HepG2 (cell line): ENCODE data around the gene HPS4. TPM values are rescaled to one million over a fixed set of nuclear protein-coding genes. Genes with fewer than 3 reads are reported as not detected.

Experiments
- ATAC-seq: fragments of 200-7000 bp; cut with Tn5 transposase; 3 replicates; pipeline ENCODE4 v1.9.1; 2020; ENCODE audit warnings: mild to moderate bottlenecking, moderate library complexity
- BruUV-seq: library from RNA; stranded (reverse); fragments of 400-500 nt; replicated peaks from 2 replicates; lab custom pipeline; 2021; lab: Mats Ljungman, UMichigan
- CTCF ChIA-PET: fragments of 300-600 bp; formaldehyde crosslinking; extraction: SDS; loops from one replicate; lab custom pipeline; 2021; ENCODE audit warnings: low total read pairs, inconsistent platforms, low intra/inter-chr PET ratio; lab: Yijun Ruan, JAX
- POLR2A ChIA-PET: fragments of 350-600 bp; sonication (Branson Sonifier 250); formaldehyde crosslinking; loops from one replicate; lab custom pipeline; 2020; ENCODE audit warnings: antibody characterized with exemption, inconsistent platforms; lab: Yijun Ruan, JAX
- DNase-seq: peaks from one replicate; pipeline ENCODE4 v3.0.0-alpha.2; 2015; ENCODE audit warnings: low spot score
- FAIRE-seq: peaks from 3 replicates; lab custom pipeline; 2011; peaks lifted over from hg19 to GRCh38; lab: Jason Lieb, UNC
- H2AFZ ChIP-seq: one replicate; pipeline ENCODE4 v1.6.1; 2011; ENCODE audit warnings: low read length, inconsistent platforms
- H3K27ac ChIP-seq: fragments of 300-600 bp; 3 replicates; pipeline ENCODE4 v1.8.0; 2011; ENCODE audit warnings: mixed run types, mild to moderate bottlenecking, mixed read lengths, low read length, inconsistent platforms; ENCODE audit not compliant: insufficient read depth; ENCODE audit errors: extremely low read length
- H3K27me3 ChIP-seq, 2 experiments: fragments of 200-600 bp in 1 of 2; 2 replicates in 1 of 2; 3 replicates in 1 of 2; pipeline versions ENCODE4 v1.6.0 to v1.8.0; 2011; ENCODE audit warnings: low read length in 2 of 2, mild to moderate bottlenecking in 2 of 2, moderate library complexity in 2 of 2, inconsistent platforms in 1 of 2; ENCODE audit not compliant: insufficient read depth in 2 of 2, control insufficient read depth in 1 of 2
- H3K36me3 ChIP-seq, 2 experiments: fragments of 200-600 bp in 1 of 2; replicated peaks in 1 of 2; 2 replicates in 1 of 2; 3 replicates in 1 of 2; pipeline versions ENCODE4 v1.5.1 to v1.8.0; 2011; ENCODE audit warnings: low read length in 2 of 2, inconsistent platforms in 1 of 2; ENCODE audit not compliant: insufficient read depth in 2 of 2, control insufficient read depth in 1 of 2
- H3K4me1 ChIP-seq: 2 replicates; pipeline ENCODE4 v1.5.1; 2012; ENCODE audit warnings: low read length, inconsistent platforms; ENCODE audit not compliant: insufficient read depth
- H3K4me2 ChIP-seq: 2 replicates; pipeline ENCODE4 v1.6.0; 2011; ENCODE audit warnings: low read depth, low read length, inconsistent platforms
- H3K4me3 ChIP-seq, 3 experiments: fragments of 200-600 bp in 1 of 3; sonication (generic), shearing (Covaris generic) in 1 of 3; replicated peaks in 1 of 3; 2 replicates each; pipeline ENCODE4 v1.5.1; 2011 to 2016; ENCODE audit warnings: low read length in 3 of 3, inconsistent platforms in 2 of 3, low read depth in 2 of 3, mild to moderate bottlenecking in 2 of 3, control low read depth in 1 of 3, mixed read lengths in 1 of 3; ENCODE audit not compliant: insufficient read depth in 1 of 3
- H3K79me2 ChIP-seq: one replicate; pipeline ENCODE4 v1.6.1; 2011; ENCODE audit warnings: low read length, inconsistent platforms; ENCODE audit not compliant: insufficient read depth
- H3K9ac ChIP-seq: 2 replicates; pipeline ENCODE4 v1.6.0; 2011; ENCODE audit warnings: mild to moderate bottlenecking, low read depth, low read length, inconsistent platforms; ENCODE audit not compliant: insufficient read depth
- H3K9me3 ChIP-seq: 2 replicates; pipeline ENCODE4 v1.5.1; 2012; ENCODE audit warnings: mild to moderate bottlenecking, low read length
- H4K20me1 ChIP-seq: 2 replicates; pipeline ENCODE4 v1.6.0; 2011; ENCODE audit warnings: inconsistent platforms, mild to moderate bottlenecking, low read length, moderate library complexity; ENCODE audit not compliant: insufficient read depth
- POLR2A ChIP-seq, 2 experiments: IDR thresholded peaks; 2 replicates each; pipeline ENCODE4 v1.6.1; 2011; ENCODE audit warnings: low read depth in 2 of 2, low read length in 2 of 2, mild to moderate bottlenecking in 1 of 2, moderate library complexity in 1 of 2; ENCODE audit not compliant: insufficient read depth in 1 of 2
- RBM22 ChIP-seq: fragments of 200-400 bp; formaldehyde crosslinking; optimal IDR thresholded peaks from 2 replicates; pipeline ENCODE3; 2017; ENCODE audit warnings: mild to moderate bottlenecking, low read length, moderate library complexity
- SALL1 ChIP-seq: sonication (generic); formaldehyde crosslinking; IDR thresholded peaks from 2 replicates; pipeline ENCODE4 v1.8.0; 2022; ENCODE audit warnings: mild to moderate bottlenecking, missing genetic modification reagents
- SPEN ChIP-seq: sonication (generic); formaldehyde crosslinking; IDR thresholded peaks from 2 replicates; pipeline ENCODE4 v1.5.1; 2020; ENCODE audit warnings: low read depth, mild to moderate bottlenecking, missing genetic modification reagents
- TGIF2 ChIP-seq: IDR thresholded peaks from 2 replicates; pipeline ENCODE4 v1.6.1; 2016; ENCODE audit warnings: control low read depth, missing compliant biosample characterization
- WGBS: methylation state at CpG from one replicate; pipeline ENCODE4 v1.1.6; 2017; ENCODE audit warnings: low lambda C conversion rate; 5-methylcytosine and 5-hydroxymethylcytosine counted together
- in situ Hi-C: cut with HindIII; loops from 2 replicates; pipeline ENCODE4 v1.10.0; 2017; ENCODE audit warnings: low pct_unique_long_range_greater_than_20kb; ENCODE audit not compliant: extremely low pct_ligation_motif_present
- intact Hi-C: fragments of 100-400 bp; cut with micrococcal nuclease; formaldehyde crosslinking; loops from one replicate; pipeline ENCODE4 v1.10.0; 2022; ENCODE audit not compliant: unreplicated experiment
- polyA plus RNA-seq, 8 experiments: library from polyadenylated mRNA; depleted of rRNA in 3 of 8; stranded (reverse) in 7 of 8; unstranded in 1 of 8; fragments of >200 nt; fragmentation: Illumina TruSeq in 4 of 8; extraction: Trizol in 4 of 8; gene quantifications; 2 replicates each; pipeline versions ENCODE4 v1.2.1 to v1.2.3, GENCODE V29; 2011 to 2016; ENCODE audit warnings: low read depth in 4 of 8, missing spikeins in 1 of 8, mixed read lengths in 1 of 8; ENCODE audit not compliant: insufficient read depth in 1 of 8
- total RNA-seq, 5 experiments: library from RNA; depleted of rRNA; stranded (reverse); fragments of >200 nt; fragmentation: Illumina TruSeq; extraction: Trizol; gene quantifications; 2 replicates each; pipeline ENCODE4 v1.2.3, GENCODE V29; 2016; ENCODE audit warnings: low read depth in 1 of 5

HPS4 gene
- total and polyA plus RNA-seq, 2 of the 13 experiments (the other 11 are each of a cell fraction or from before 2014, with no cell fraction given): 27.4 to 34.0 TPM

DNA sequence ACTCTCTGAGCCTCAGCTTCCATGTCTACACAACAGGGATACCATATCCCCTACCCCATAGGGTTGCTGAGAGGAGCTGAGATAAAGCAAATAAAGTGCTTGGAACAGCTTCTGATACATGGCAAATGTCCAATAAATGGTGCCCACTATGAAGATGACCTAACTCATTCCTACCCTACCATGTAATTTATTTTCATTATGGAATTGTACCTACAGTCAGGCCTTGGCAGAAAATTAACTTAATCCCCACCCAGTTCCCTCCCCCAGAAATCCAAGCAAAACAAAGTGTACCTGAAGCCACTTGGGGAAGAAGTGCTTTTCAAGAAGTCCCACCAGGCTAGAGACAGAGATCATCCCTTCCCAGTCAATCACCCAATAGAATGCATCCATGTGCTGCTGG lies 10.9 kb upstream of the HPS4 start:
- Histone ChIP-seq H3K79me2 (no peaks in the 10 kb centered on the region), H3K27ac (no peak overlapping the region), H3K4me2 (no peak overlapping the region), H3K4me3 (no peak overlapping the region), H3K27me3 (no peaks in the 10 kb centered on the region), H3K4me1 (peaks cover 8% of the 10 kb centered on the region), H4K20me1 (no peaks in the 10 kb centered on the region), H2AFZ (no peak overlapping the region), H3K9me3 (no peaks in the 10 kb centered on the region), H3K36me3 (peaks cover 31 to 82% of the 10 kb centered on the region in 2 experiments), H3K9ac (no peak overlapping the region)
- no peak for FAIRE-seq
- TF ChIP-seq SALL1 (CRISPR knock-in tag): no peak
- no TSS peak for BruUV-seq
- DNase-seq: no peak
- ATAC-seq: no peak
- intact Hi-C loops (no loop called here), in situ Hi-C loops (no loop called here)
- CTCF ChIA-PET: no interaction called here
- POLR2A ChIA-PET: interaction anchor here (1.8 kb wide), 1 partner anchor 11 kb away, joined by 9 read pairs; the partner anchor contains the start of genes HPS4 and SRRD

DNA sequence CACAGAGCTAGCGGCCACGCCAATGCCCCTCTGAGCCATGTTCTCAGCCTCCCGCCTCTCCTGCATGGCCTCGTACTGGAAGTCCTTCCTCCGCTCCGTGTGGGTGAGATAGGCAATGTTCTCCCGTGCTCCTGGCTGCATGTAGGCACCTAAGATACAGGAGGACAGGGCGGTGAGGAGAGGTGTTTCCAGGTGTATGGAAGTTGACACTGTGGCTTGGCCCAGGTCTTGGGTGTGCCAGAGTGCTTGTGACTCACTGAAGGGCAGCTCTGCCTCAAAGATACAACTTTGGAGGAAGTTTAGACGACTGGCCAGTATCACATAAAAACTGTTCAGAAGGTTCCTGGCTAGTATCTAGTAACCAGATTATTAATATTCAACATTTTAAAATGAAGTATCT lies 8.6 kb upstream of the HPS4 start:
- H3K4me3 ChIP-seq: no peak overlapping the region
- H3K9me3 ChIP-seq: no peaks in the 10 kb centered on the region
- H3K27me3 ChIP-seq: no peaks in the 10 kb centered on the region
- H2AFZ ChIP-seq: no peak overlapping the region
- WGBS: 96% methylated on average over 9 of the region's 9 CpGs
- CTCF ChIA-PET: no interaction called here
- no peak overlapping the region for H3K4me2 ChIP-seq
- H3K9ac ChIP-seq: no peak overlapping the region
- TF ChIP-seq SPEN (CRISPR knock-in tag) (no peak), RBM22 (peak; percentile 23), TGIF2 (CRISPR knock-in tag) (no peak), POLR2A (IDR thresholded peaks at IDR 0.05; ENCODE audit: insufficient read depth in 1 of 2, low read depth in 2 of 2, low read length in 2 of 2) (0 out of 4 replicates have a peak, but pooled peaks of 1 of the 2 experiments have one; percentile 35)
- in situ Hi-C loops (no loop called here), intact Hi-C loops (no loop called here)
- FAIRE-seq (no peak), DNase-seq (no peak), ATAC-seq (no peak)
- H4K20me1 ChIP-seq: no peaks in the 10 kb centered on the region
- no TSS peak for BruUV-seq
- POLR2A ChIA-PET: interaction anchor here (1.1 kb wide), 1 partner anchor 9 kb away, joined by 4 read pairs; the partner anchor contains the start of genes HPS4 and SRRD
- no peaks in the 10 kb centered on the region for H3K79me2 ChIP-seq
- H3K4me1 ChIP-seq: peaks cover 25% of the 10 kb centered on the region
- H3K36me3 ChIP-seq: peaks cover 29 to 82% of the 10 kb centered on the region in 2 experiments
- H3K27ac ChIP-seq: no peak overlapping the region
